ENCODE data around the gene TCF15.
"Not testable (repeated sequence)": the region's sequence is repeated elsewhere in the genome, so short reads cannot be mapped to it uniquely, and the experiment has no call there.

TCF15 gene

DNA sequence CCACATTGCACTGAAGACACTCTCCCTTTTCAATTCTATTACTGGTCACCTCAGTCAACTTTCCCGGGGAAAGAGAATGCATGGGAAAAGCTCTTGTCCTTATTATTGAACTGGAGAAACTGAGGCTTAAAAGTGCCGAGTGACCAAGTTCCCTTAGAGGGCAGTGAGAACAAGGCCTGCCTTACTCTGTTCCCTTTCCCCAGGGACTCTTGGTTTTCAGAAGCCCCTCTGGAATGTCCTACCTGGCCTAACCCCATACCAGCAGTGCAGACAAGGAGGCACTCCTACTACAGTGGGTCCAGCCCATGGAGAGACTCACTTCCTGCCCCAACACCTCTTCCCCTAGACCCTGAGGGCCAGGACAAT, 36.7 kb upstream of the TCF15 start:
- Mint-ChIP-seq H3K9me3 (no peaks in the 10 kb centered on the region), H3K4me3 (no peak overlapping the region), H3K27me3 (peaks cover 18% of the 10 kb centered on the region), H3K36me3 (ENCODE audit: low read depth) (peaks cover 44% of the 10 kb centered on the region), H3K27ac (no peak overlapping the region), H3K4me1 (ENCODE audit: low read depth) (peaks cover 24% of the 10 kb centered on the region)
- no peak for DNase-seq

DNA sequence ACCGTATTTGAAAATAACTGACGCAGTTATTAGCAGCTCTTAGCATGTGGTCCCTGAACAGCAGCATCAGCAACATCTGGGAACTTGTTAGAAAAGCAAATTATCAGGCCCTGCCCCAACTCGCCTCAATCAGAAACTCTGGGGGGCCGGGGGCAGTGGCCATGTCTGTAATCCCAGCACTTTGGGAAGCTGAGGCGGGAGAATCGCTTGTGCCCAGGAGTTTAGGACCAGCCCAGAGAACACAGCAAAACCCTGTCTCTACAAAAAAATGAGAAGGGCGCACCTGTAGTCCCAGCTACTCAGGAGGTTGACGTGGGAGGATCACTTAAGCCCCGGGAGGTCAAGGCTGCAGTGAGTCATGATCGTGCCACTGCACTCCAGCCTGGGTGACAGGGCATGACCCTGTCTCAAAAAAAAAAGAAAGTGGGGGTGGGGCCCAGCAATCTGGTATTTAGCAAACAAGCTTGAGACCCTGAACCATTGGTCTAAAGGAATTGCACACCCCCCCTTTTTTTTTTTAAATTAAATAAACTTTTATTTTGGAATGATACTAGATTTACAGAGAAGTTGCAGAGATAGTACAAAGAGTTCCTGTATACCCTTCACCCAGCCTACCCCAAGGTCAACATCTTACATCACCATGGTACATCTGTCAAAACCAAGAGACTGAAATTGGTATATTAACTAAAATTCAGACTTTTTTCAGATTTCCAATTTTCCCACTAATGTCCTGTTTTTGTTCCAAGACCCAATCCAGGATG, 36.2 kb upstream of the TCF15 start:
- H3K36me3 Mint-ChIP-seq (ENCODE audit: low read depth), result peaks cover 44% of the 10 kb centered on the region
- no peak overlapping the region for H3K4me3 Mint-ChIP-seq
- DNase-seq, result no peak
- peaks cover 22% of the 10 kb centered on the region for H3K27me3 Mint-ChIP-seq
- peaks cover 23% of the 10 kb centered on the region for H3K4me1 Mint-ChIP-seq (ENCODE audit: low read depth)
- no peaks in the 10 kb centered on the region for H3K9me3 Mint-ChIP-seq
- no peak overlapping the region for H3K27ac Mint-ChIP-seq

DNA sequence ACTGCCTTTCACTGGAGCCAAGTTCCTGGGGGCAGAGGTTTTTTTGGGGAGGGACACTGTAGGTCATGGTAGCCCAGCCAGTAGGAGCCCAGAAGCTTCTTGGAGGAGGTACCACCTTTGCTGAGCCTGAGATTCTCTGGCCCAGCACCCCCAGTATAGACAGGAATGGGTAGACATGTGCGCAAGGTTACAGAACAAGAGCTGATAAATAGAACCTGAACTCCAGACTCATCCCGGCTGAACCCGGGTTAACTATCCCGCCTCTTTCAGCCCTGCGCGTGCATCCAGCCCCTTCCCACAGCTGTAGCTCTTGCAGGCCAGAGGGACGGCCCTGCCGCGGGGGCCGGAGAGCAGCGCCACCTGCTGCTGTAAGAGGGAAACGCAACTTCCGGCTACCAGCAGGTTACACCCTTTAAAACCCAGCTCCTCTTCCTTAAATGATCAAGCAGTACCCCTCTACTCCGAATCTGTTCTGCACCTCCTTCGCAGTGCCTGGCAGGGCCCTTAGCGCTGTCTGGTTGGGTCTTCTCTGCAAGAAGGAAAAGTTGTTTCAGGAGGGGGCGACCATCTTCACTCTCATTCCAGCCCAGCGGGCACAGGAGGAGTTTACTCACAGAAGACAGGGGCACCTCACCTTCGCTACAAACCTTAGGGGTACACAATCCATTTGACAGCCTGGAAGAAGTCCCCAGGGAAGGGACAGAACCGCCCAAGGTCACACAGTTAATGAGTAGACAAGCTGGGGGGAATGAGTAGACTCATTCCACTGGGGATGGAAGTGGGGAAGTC, 35.4 kb upstream of the TCF15 start:
- peaks cover 39% of the 10 kb centered on the region for H3K36me3 Mint-ChIP-seq (ENCODE audit: low read depth)
- no peak overlapping the region for H3K4me3 Mint-ChIP-seq
- H3K4me1 Mint-ChIP-seq (ENCODE audit: low read depth), result peaks cover 19% of the 10 kb centered on the region
- H3K27ac Mint-ChIP-seq, result no peak overlapping the region
- H3K9me3 Mint-ChIP-seq, result no peaks in the 10 kb centered on the region
- DNase-seq, result peak; percentile 82
- peaks cover 25% of the 10 kb centered on the region for H3K27me3 Mint-ChIP-seq

DNA sequence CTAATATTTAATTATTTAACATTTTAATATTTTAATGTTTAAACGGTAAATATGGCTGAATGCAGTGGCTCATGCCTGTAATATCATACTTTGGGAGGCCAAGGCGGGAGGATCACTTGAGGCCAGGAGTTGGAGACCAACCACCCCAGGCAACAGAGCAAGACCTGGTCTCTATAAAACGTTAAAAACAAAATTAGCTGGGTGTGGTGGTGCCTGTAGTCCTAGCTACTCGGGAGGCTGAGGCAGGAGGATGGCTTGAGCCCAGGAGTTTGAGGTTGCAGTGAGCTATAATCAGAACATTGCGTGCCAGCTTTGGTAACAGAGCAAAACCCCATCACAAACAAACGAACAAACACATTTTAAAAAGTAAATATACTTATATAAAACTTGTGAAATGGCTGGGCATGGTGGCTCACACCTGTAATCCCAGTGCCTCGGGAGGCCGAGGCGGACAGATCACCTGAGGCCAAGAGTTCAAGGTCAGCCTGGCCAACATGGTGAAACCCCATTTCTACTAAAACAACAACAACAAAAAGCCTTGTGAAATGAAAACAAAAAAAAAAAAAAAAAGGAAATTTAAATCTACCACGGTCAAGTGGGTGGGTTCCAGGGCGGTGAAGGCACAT, 34.7 kb upstream of the TCF15 start:
- H3K27me3 Mint-ChIP-seq, result peaks cover 25% of the 10 kb centered on the region
- H3K4me3 Mint-ChIP-seq, result no peak overlapping the region

DNA sequence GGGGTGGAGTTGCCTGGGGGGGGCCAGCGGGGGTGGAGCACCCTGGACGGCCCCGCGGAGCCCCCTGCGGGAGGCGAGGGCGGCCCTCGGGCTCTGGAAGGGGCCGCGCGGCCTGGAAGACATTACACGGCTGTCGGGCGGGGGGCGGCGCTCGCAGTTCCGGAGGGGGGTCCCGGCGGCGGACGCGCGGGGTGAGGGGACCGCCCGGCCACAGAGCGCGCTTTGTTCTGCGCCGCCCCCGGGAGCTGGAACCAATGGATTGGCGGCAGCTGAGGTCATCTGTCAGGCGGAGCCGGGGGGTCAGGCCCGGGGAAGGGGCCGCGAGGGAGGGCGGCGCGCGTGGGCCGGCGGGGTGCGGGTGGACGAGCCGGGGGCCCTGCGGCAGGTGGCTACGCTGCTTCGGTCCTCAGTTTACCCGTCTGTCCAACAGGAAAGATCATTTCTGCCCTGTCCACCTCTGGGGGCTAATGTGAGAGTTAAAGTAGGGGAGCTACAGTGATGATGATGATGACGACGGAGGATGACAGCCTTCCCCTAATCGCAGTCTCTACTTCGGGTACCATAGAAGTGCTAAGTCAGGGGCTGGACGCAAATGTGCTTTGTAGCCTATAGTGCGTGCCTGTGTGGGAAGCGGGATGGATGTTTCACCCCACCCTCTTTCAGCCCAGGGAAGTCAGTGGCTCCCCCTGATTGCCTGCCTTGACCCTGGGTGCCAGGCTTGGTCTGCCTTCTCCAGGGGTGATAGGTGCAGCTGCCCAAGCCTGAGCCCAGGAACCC, 32.5 kb upstream of the TCF15 start:
- DNase-seq, result no peak
- H3K9me3 Mint-ChIP-seq, result no peaks in the 10 kb centered on the region
- peak overlapping the region; percentile 37 for H3K27ac Mint-ChIP-seq
- peaks cover 25% of the 10 kb centered on the region for H3K27me3 Mint-ChIP-seq
- peaks cover 14% of the 10 kb centered on the region for H3K4me1 Mint-ChIP-seq (ENCODE audit: low read depth)
- H3K36me3 Mint-ChIP-seq (ENCODE audit: low read depth), result peaks cover 11% of the 10 kb centered on the region
- H3K4me3 Mint-ChIP-seq, result no peak overlapping the region

More for the DNA sequence above, 34.7 kb upstream of the TCF15 start:
- DNase-seq, result no peak
- no peak overlapping the region for H3K27ac Mint-ChIP-seq
- no peaks in the 10 kb centered on the region for H3K9me3 Mint-ChIP-seq
- H3K4me1 Mint-ChIP-seq (ENCODE audit: low read depth), result peaks cover 14% of the 10 kb centered on the region
- peaks cover 32% of the 10 kb centered on the region for H3K36me3 Mint-ChIP-seq (ENCODE audit: low read depth)

DNA sequence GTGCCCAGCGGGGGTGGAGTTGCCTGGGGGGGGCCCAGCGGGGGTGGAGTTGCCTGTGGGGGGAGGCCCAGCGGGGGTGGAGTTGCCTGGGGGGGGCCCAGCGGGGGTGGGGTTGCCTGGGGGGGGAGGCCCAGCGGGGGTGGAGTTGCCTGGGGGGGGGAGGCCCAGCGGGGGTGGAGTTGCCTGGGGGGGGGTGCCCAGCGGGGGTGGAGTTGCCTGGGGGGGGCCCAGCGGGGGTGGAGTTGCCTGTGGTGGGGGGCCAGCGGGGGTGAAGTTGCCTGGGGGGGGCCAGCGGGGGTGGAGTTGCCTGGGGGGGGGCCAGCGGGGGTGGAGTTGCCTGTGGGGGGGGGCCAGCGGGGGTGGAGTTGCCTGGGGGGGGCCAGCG, 31.9 kb upstream of the TCF15 start:
- not testable (repeated sequence) for H3K36me3 Mint-ChIP-seq (ENCODE audit: low read depth); DNase-seq; H3K9me3 Mint-ChIP-seq; H3K27ac Mint-ChIP-seq; H3K4me3 Mint-ChIP-seq
- H3K27me3 Mint-ChIP-seq, result peaks cover 27% of the 10 kb centered on the region
- peaks cover 14% of the 10 kb centered on the region for H3K4me1 Mint-ChIP-seq (ENCODE audit: low read depth)

DNA sequence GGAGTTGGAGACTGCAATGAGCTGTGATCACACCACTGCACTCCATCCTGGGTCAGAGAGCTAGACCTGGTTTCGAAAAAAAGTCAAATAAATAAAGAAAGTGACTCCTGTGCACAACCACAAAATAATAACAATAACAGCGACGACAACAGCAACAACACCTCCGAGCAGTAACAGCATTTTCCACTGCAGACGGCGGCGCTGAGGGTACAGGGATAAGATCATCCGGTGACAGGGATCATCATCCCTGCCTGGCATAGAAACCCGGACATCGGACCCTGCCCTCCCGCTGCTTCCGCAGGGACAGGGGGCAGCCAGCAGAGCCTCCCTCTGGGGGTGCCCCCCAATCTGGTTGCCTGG, 31.4 kb upstream of the TCF15 start:
- Mint-ChIP-seq H3K36me3 (ENCODE audit: low read depth) (no peaks in the 10 kb centered on the region), H3K9me3 (no peaks in the 10 kb centered on the region), H3K4me1 (ENCODE audit: low read depth) (peaks cover 14% of the 10 kb centered on the region), H3K4me3 (no peak overlapping the region), H3K27ac (no peak overlapping the region), H3K27me3 (peaks cover 27% of the 10 kb centered on the region)
- DNase-seq, result no peak

DNA sequence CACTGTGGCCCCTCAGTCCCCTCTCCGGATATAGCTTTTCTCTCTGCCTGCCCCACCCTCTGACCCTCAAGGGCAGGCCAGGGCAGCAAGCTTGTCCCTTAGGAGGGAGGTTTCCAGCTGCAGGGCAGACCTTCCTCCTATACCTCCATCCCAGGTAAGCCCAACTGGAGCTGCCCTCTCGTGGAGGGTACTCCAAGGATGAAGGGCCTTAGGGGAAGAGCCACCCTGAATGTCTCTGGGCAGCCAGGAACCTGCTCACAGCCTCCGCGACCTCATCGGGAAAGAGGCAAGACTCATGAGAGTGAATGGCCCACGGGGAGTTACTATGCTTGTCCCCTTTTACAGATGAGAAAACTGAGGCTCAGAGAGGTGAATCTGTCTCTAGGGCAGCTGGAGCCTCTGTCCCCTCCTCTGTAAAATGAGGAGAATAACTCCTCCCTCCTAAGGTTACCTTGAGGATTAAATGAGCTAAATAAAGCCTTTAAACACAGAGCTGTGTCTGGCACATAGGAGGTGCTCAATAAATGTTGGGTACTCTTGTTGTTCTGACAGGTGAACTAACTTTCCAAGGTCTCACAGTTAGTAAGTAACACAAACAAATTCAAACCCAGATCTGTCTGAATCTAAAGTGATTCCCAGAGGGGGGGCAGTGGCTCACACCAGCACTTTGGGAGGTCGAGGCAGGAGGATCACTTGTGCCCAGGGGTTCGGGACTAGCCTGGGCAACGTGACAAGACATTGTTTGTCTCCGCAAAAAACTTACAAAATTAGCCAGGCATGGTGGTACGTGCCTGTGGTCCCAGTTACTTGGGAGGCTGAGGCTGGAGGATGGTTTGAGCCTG, 30.8 kb upstream of the TCF15 start:
- no peaks in the 10 kb centered on the region for H3K36me3 Mint-ChIP-seq (ENCODE audit: low read depth)
- peaks cover 11% of the 10 kb centered on the region for H3K4me1 Mint-ChIP-seq (ENCODE audit: low read depth)
- DNase-seq, result no peak
- H3K4me3 Mint-ChIP-seq, result no peak overlapping the region
- H3K27ac Mint-ChIP-seq, result peak overlapping the region; percentile 32
- peaks cover 27% of the 10 kb centered on the region for H3K27me3 Mint-ChIP-seq
- no peaks in the 10 kb centered on the region for H3K9me3 Mint-ChIP-seq

DNA sequence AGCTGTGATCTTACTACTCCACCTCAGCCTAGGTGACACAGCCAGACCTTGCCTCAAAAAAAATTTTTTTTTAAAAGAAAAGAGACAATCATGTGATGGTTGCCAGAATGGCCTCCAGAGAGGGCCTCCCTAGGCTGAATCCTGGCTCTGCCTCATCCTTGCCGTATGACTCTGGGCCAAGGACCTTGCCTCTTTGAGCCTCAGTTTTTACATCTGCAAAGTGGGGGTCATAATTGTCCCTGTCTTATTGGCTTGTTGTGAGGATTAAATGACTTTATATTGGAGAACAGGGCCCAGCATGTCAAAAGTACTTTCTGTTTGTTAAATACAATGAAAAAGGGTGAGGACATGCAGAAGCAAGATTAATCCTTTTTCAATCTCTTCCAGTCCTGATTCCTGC, 28.5 kb upstream of the TCF15 start:
- Mint-ChIP-seq H3K4me3 (no peak overlapping the region), H3K27me3 (peaks cover 19% of the 10 kb centered on the region), H3K9me3 (no peaks in the 10 kb centered on the region), H3K36me3 (ENCODE audit: low read depth) (no peaks in the 10 kb centered on the region), H3K27ac (no peak overlapping the region), H3K4me1 (ENCODE audit: low read depth) (peaks cover 6% of the 10 kb centered on the region)
- no peak for DNase-seq

DNA sequence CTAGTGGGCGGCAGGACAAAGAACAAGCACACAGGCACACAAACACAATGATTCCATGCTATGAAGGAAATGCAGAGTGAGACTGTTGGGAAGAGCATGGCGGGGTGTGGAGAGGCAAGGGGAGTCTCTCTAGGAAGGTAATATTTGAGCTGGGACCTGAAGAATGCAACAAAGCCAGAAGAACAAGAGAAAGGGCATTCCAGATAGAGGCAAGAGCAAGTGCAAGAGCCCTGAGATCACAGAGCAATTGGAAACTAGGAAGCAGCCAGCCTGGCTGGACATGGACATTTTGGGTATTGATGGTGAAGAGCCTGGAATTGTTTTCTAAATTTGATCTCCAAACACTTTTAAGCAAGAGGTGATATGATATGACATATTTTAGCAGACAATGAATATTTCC, 27.4 kb upstream of the TCF15 start:
- Mint-ChIP-seq H3K27ac (no peak overlapping the region), H3K4me3 (no peak overlapping the region), H3K27me3 (peaks cover 9% of the 10 kb centered on the region), H3K4me1 (ENCODE audit: low read depth) (peaks cover 4% of the 10 kb centered on the region), H3K9me3 (no peaks in the 10 kb centered on the region), H3K36me3 (ENCODE audit: low read depth) (no peaks in the 10 kb centered on the region)
- DNase-seq, result no peak

DNA sequence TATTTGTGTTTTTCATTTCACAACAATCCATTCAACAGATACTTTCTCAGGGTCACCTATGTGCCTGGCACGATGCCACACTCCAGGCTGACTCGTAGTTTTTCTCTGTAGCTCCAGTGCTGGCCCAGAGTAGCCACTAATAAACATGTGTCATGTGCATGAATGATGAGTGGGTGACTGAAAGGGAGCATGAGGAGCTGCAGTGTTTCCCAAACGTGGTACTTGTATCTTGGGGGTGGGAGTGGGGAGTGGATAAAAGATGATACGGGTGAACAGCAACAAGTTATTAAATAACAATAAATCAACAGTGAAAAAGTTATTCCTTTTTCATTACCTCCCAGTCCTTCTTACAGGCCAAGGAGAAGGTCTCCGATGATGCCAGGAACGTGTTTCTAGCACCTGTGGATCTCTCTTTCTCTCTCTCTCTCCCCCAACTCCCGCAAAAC, 25.8 kb upstream of the TCF15 start:
- Mint-ChIP-seq H3K27me3 (peaks cover 2% of the 10 kb centered on the region), H3K27ac (no peak overlapping the region), H3K36me3 (ENCODE audit: low read depth) (no peaks in the 10 kb centered on the region), H3K9me3 (no peaks in the 10 kb centered on the region), H3K4me3 (no peak overlapping the region), H3K4me1 (ENCODE audit: low read depth) (no peaks in the 10 kb centered on the region)
- no peak for DNase-seq

DNA sequence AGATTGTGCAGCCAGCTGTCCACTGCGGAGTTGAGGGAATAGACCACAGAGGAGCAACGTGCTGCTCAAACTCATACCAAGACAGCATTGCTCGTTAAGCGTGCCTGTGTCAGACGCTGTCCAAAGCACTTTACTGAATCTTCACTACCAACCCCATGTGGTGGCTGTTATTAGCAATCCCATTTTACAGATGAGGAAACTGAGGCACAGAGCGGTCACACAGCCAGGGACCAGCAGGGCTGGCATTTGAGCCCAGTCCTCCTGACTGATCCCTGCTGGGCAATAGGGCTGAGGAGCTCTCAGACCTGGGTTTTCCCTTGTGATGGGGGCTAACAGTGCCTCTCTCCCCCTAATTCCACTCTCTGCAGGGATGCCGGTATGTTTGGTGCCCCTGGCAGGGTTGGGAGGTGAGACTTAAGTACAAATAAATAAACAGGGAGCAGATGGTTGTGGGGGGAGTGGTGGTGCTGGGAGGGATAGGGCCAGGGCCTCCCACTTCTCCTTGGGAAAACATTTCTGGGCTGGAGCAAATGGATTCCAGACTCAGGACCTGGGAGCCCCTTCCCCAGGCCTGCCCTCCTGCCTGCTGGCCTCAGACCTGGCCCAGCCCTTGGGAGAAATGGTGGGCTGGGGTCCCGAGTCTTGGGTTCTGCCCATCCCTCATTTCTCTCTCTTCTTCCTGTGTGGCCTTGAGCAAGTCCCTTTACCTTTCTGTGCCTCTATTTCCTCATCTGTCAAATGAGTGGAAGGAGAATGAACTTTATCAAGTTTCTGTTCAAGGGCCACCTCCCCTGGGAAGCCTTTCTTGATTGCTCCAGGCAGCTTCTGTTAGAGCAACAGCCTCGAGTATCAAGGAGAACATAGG, 25.2 kb upstream of the TCF15 start:
- Mint-ChIP-seq H3K9me3 (no peaks in the 10 kb centered on the region), H3K27ac (no peak overlapping the region), H3K4me1 (ENCODE audit: low read depth) (no peaks in the 10 kb centered on the region), H3K36me3 (ENCODE audit: low read depth) (no peaks in the 10 kb centered on the region), H3K4me3 (no peak overlapping the region), H3K27me3 (peaks cover 2% of the 10 kb centered on the region)
- DNase-seq, result no peak
